ACHN (cell line): ENCODE measurements around the gene ADAMTSL2.
"Not testable (repeated sequence)": the region's sequence is repeated elsewhere in the genome, so short reads cannot be mapped to it uniquely, and the experiment has no call there.

Experiments used
- DNase-seq: peaks from one replicate; pipeline ENCODE4 v3.0.0-alpha.2; 2015
- in situ Hi-C: cut with HindIII; loops from 2 replicates; pipeline ENCODE4 v1.10.0; 2017; ENCODE audit warnings: low sequenced_read_pairs, low pct_ligation_motif_present, low pct_unique_long_range_greater_than_20kb

ADAMTSL2 gene

GRCh38 chr9:133563814-133564213 is 29.3 kb downstream of the ADAMTSL2 start:
- in situ Hi-C loops, DNase-seq: not testable (repeated sequence)

GRCh38 chr9:133564451-133565116 is 30.1 kb downstream of the ADAMTSL2 start:
- no peak for DNase-seq
- in situ Hi-C loops = no loop called here

GRCh38 chr9:133566382-133566781 is 31.9 kb downstream of the ADAMTSL2 start:
- no peak for DNase-seq
- in situ Hi-C loops = no loop called here

GRCh38 chr9:133566817-133567216 is 32.3 kb downstream of the ADAMTSL2 start:
- no peak for DNase-seq
- in situ Hi-C loops = no loop called here

GRCh38 chr9:133568186-133568585 is 33.7 kb downstream of the ADAMTSL2 start:
- DNase-seq = no peak
- in situ Hi-C loops = no loop called here

GRCh38 chr9:133569121-133569785 is 34.7 kb downstream of the ADAMTSL2 start:
- in situ Hi-C loops = no loop called here
- DNase-seq = no peak

- in situ Hi-C loops = no loop called here
- DNase-seq = no peak
Observed at GRCh38 chr9:133569891-133570690, 35.6 kb downstream of the ADAMTSL2 start.

- DNase-seq = no peak
- in situ Hi-C loops = no loop called here
Observed at GRCh38 chr9:133570691-133571080, 36.2 kb downstream of the ADAMTSL2 start.

- in situ Hi-C loops = no loop called here
- no peak for DNase-seq
Observed at GRCh38 chr9:133571391-133571890, 36.9 kb downstream of the ADAMTSL2 start.

GRCh38 chr9:133571896-133572595 is 37.5 kb downstream of the ADAMTSL2 start:
- no peak for DNase-seq
- in situ Hi-C loops = no loop called here

GRCh38 chr9:133572821-133573361 is 38.4 kb downstream of the ADAMTSL2 start:
- in situ Hi-C loops = no loop called here
- no peak for DNase-seq

GRCh38 chr9:133573791-133574515 is 39.4 kb downstream of the ADAMTSL2 start:
- in situ Hi-C loops = no loop called here
- no peak for DNase-seq

- in situ Hi-C loops = no loop called here
- no peak for DNase-seq
Observed at GRCh38 chr9:133574771-133575170, 40.3 kb downstream of the ADAMTSL2 start.

- in situ Hi-C loops = no loop called here
- DNase-seq = no peak
Observed at GRCh38 chr9:133575186-133576030, 40.9 kb downstream of the ADAMTSL2 start.

- in situ Hi-C loops = no loop called here
- DNase-seq = no peak
Observed at GRCh38 chr9:133576031-133576874, 41.7 kb downstream of the ADAMTSL2 start.
